Measurements from ENCODE around the gene EN1.

- TF ChIP-seq CTCF (IDR thresholded peaks at IDR 0.05; ENCODE audit: poor library complexity) = no peak
- TF ChIP-seq EZH2 (IDR thresholded peaks at IDR 0.05; ENCODE audit: borderline replicate concordance) = no peak
Measured at GRCh38 chr2:118832071-118832790, 15.2 kb downstream of the EN1 start.

Measured in hepatocyte (in vitro differentiated cells).